Mucosa of descending colon (tissue), 3 donors: ENCODE data around the gene WDR5. TPM values are rescaled to one million over a fixed set of nuclear protein-coding genes. Genes with fewer than 3 reads are reported as not detected.
A peak's percentile ranks its signal among the peaks of the same experiment; 100 is the strongest.

Source experiments
- ATAC-seq: fragments of 200-7000 bp; cut with Tn5 transposase; one replicate; pipeline ENCODE4 v1.9.1; 2020; ENCODE audit warnings: mild to moderate bottlenecking, moderate library complexity
- DNase-seq, 3 donors: peaks; one replicate each; pipeline ENCODE4 v3.0.0-alpha.2; 2020
- H3K36me3 ChIP-seq: fragments of 200-600 bp; one replicate; pipeline ENCODE4 v1.8.0; 2021; ENCODE audit warnings: low read depth, mild to moderate bottlenecking
- H3K4me1 ChIP-seq: fragments of 200-600 bp; one replicate; pipeline ENCODE4 v1.8.0; 2021; ENCODE audit warnings: low read depth, mild to moderate bottlenecking
- H3K4me3 ChIP-seq: fragments of 200-600 bp; one replicate; pipeline ENCODE4 v1.8.0; 2021; ENCODE audit warnings: mild to moderate bottlenecking
- H3K9me3 ChIP-seq: fragments of 200-600 bp; one replicate; pipeline ENCODE4 v1.8.0; 2021; ENCODE audit warnings: mild to moderate bottlenecking
- CTCF ChIP-seq: fragments of 200-600 bp; IDR thresholded peaks from one replicate; pipeline ENCODE4 v1.8.0; 2022; ENCODE audit warnings: antibody characterized with exemption, mild to moderate bottlenecking
- intact Hi-C, 2 donors: fragments of 100-400 bp; cut with DNase I in 1 of 2; cut with micrococcal nuclease in 1 of 2; formaldehyde crosslinking; loops; one replicate each; pipeline versions ENCODE4 v1.11.0 to v1.11.1; 2022; cut with DNase I, micrococcal nuclease
- total RNA-seq, 3 donors: library from RNA; stranded (reverse); fragmentation: NEBNext Ultra II Directional in 2 of 3; extraction: Animal tissue kit (Norgen Biotek cat#: 25700) in 2 of 3; gene quantifications; one replicate each; pipeline versions ENCODE4 v1.2.1 to v1.2.4, GENCODE V29; 2021 to 2023
- donor health status: DM: no; HTN: no; CAD: no; lungs with moderate emphysema.
- donor health status: DM: no; HTN: no; CAD: no.
- donor health status: DM: no; HTN: yes; CAD: no.

WDR5 gene
- total RNA-seq, 3 donors from 2014 or later, result 19.9 to 27.1 (median 24.6) TPM

- Histone ChIP-seq H3K4me3 (no peak overlapping the region), H3K9me3 (no peaks in the 10 kb centered on the region), H3K4me1 (peaks cover 2% of the 10 kb centered on the region), H3K36me3 (no peaks in the 10 kb centered on the region)
- no peak for TF ChIP-seq CTCF
- intact Hi-C loops, result no loop called here
- peak in 2 of 3 donors; percentile 21 to 43 for DNase-seq
- ATAC-seq, result no peak
Observed at GRCh38 chr9:134180786-134181647, 45.1 kb downstream of the WDR5 start.

- Histone ChIP-seq H3K4me1 (peaks cover 2% of the 10 kb centered on the region), H3K36me3 (no peaks in the 10 kb centered on the region), H3K9me3 (no peaks in the 10 kb centered on the region), H3K4me3 (no peak overlapping the region)
- intact Hi-C loops, result no loop called here
- ATAC-seq, result peak; percentile 37
- peak in 1 of 3 donors; percentile 26 for DNase-seq
- no peak for TF ChIP-seq CTCF
Observed at GRCh38 chr9:134181648-134182034, 45.8 kb downstream of the WDR5 start.

DNA sequence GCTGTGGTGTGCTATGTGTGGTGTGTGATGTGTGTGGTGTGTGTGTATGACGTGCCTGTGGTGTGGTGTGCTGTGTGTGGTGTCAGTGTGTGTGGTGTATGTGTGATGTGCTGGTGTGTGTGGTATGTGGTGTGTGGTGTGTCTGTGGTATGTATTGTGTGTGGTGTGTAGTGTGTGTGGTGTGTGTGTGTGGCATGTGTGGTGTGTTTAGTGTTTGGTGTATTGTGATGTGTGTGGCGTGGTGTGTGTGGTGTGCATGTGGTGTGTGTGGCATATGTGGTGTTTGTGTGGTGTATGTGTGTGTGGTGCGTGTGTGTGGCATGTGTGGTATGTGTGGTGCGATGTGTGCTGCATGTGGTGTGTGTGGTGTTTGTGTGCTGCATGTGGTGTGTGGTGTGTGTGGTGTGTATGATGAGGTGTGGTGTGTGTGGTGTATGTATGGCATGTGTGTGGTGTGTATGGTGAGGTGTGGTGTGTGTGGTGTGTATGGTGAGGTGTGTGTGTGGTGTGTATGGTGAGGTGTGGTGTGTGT lies 46.7 kb downstream of the WDR5 start:
- intact Hi-C loops, result no loop called here
- DNase-seq (no peak), ATAC-seq (peak; percentile 58)
- no peak for TF ChIP-seq CTCF
- H3K36me3 ChIP-seq, result no peaks in the 10 kb centered on the region
- no peaks in the 10 kb centered on the region for H3K9me3 ChIP-seq
- no peak overlapping the region for H3K4me3 ChIP-seq
- H3K4me1 ChIP-seq, result peaks cover 2% of the 10 kb centered on the region

DNA sequence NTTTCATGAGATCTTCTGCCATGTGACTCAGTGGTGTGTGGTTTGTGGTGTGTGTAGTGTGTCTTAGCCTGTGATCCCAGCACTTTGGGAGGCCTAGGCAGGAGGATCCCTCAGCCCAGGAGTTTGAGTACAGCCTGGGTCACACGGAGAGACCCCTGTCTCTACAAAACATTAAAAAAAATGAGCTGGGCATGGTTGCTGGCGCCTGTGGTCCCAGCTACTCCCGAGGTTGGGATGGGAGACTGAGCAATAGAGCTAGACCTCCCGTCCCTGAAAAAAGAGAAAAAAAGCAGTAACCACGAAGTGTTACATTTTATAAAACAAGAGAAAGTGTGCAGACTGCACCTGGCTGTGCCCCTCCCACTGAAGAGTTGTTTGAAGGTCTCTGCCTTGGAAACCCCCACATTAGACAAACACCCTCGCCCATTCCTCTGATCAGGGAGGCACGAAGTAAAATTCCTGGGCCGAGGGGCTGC lies 49.7 kb downstream of the WDR5 start:
- DNase-seq, result peak in 1 of 3 donors; percentile 6
- no peak for ATAC-seq

DNA sequence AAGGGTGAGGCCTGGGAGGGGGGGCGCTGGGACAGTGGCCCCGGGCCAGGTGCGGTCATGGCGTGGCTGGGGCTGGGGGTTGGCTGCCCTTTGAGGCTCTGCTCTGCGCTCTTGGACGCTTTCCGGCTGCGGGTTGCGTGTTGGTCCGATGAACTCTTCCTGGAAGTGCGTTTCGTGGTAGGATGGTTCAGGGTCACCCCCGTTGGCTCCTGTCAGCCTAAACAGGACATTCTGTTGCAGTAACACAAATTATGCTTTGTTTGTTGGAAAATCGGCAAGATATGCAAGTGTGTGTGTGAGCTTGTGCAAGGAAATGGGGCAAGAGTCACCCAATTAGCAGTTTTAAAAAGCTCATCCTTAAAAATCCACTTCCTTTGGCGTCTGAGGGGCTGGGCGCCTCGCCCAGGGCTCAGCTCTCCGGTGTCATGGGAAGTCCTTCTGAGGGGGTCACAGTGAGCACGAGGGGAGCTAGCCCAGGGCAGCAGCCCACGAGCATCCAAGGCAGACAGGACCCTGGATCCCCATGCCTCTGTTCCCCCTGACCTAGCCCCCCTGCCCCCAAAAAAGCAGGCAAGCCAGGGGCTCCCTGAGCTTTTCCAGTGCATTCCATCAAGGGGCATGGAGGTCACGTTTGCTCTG lies 50.7 kb downstream of the WDR5 start:
- intact Hi-C loops, result no loop called here
- ATAC-seq (no peak), DNase-seq (peak in 1 of 3 donors; percentile 36)
- TF ChIP-seq CTCF, result no peak
- Histone ChIP-seq H3K9me3 (no peaks in the 10 kb centered on the region), H3K4me3 (no peak overlapping the region), H3K4me1 (peaks cover 2% of the 10 kb centered on the region), H3K36me3 (no peaks in the 10 kb centered on the region)

More for the DNA sequence above, 49.7 kb downstream of the WDR5 start:
- Histone ChIP-seq H3K4me3 (no peak overlapping the region), H3K9me3 (no peaks in the 10 kb centered on the region), H3K4me1 (peaks cover 2% of the 10 kb centered on the region), H3K36me3 (no peaks in the 10 kb centered on the region)
- TF ChIP-seq CTCF, result no peak
- intact Hi-C loops, result no loop called here
